OCI-LY1 (cell line): Measurements from ENCODE around the gene TULP3.

ENCODE experiments used
- CTCF ChIP-seq: fragments of 200-600 bp; sonication (generic), shearing (Covaris generic); IDR thresholded peaks from 2 replicates; pipeline ENCODE4 v1.5.1; 2017; ENCODE audit warnings: mild to moderate bottlenecking, antibody characterized with exemption, low read length, moderate library complexity, mixed read lengths
- EZH2 ChIP-seq: fragments of 200-600 bp; sonication (generic), shearing (Covaris generic); IDR thresholded peaks from 2 replicates; pipeline ENCODE4 v1.8.0; 2017; ENCODE audit warnings: borderline replicate concordance, mixed run types, mild to moderate bottlenecking, antibody characterized with exemption, low read length, moderate library complexity, mixed read lengths

GRCh38 chr12:2892246-2892645 is 1.6 kb downstream of the TULP3 start:
- TF ChIP-seq CTCF (no peak), EZH2 (no peak)
